ENCODE results near the gene ACTN1. TPM values are rescaled to one million over a fixed set of nuclear protein-coding genes. Genes with fewer than 3 reads are reported as not detected.

Gene ACTN1
- total and polyA plus RNA-seq, 10 of the 15 experiments (the other 5 are each of a cell fraction or from before 2014, with no cell fraction given) = 0.14 to 39.4 (median 2.6) TPM

DNA sequence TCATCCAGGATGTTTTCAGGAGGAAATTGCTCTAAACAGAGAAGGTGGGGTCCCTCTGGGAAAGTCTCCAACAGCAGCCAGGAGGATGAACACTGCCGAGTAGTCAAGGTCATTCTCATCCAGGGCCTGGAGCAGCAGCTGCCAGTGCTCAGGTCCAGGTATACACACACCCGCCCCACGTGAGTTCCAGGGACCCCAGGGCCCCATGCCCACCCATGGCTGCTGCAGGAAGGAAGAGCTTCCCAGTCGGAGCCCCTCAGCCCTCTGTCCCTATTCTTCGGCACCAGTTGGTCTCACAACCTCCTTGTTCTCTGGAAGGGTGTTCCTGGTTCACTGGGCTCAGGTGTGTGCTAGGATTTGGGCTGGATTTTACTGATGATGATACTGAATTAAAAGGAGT is 72.7 kb downstream of the ACTN1 start:
- in situ Hi-C loops (cut with MboI) = no loop called here
- H3K27ac ChIP-seq (ENCODE audit: control insufficient read depth, insufficient read depth) = no peak overlapping the region
- H3K4me3 ChIP-seq = no peak overlapping the region
- 44% methylated on average over 5 of the region's 5 CpGs for WGBS (ENCODE audit: insufficient coverage, insufficient replicate concordance, low lambda C conversion rate, missing lambda C conversion rate)
- no peaks in the 10 kb centered on the region for H3K4me1 ChIP-seq (ENCODE audit: control insufficient read depth, insufficient read depth, low read length)
- H4K20me1 ChIP-seq (ENCODE audit: control insufficient read depth, insufficient read depth) = no peaks in the 10 kb centered on the region
- TF ChIP-seq POLR2AphosphoS2 (IDR thresholded peaks at IDR 0.05; ENCODE audit: low read depth, low read length) = no peak
- no peak for TF ChIP-seq GABPA (IDR thresholded peaks at IDR 0.05; ENCODE audit: low read depth)
- no peak for TF ChIP-seq TAF1 (IDR thresholded peaks at IDR 0.05; ENCODE audit: borderline replicate concordance, low read depth, low read length)
- no peak for TF ChIP-seq ZNF207 (IDR thresholded peaks at IDR 0.05; ENCODE audit: borderline replicate concordance)
- no peak for TF ChIP-seq ZNF274 (IDR thresholded peaks at IDR 0.05; ENCODE audit: insufficient read depth, insufficient read length)
- no peak for TF ChIP-seq YY1 (IDR thresholded peaks at IDR 0.05; ENCODE audit: low read depth, low read length)
- no peak for TF ChIP-seq RCOR1 (conservative IDR thresholded peaks at IDR 0.05; ENCODE audit: low read depth, low read length)
- no peak for TF ChIP-seq CHD2 (IDR thresholded peaks at IDR 0.05; ENCODE audit: borderline replicate concordance, low read depth, low read length)
- TF ChIP-seq, protein P1, sequence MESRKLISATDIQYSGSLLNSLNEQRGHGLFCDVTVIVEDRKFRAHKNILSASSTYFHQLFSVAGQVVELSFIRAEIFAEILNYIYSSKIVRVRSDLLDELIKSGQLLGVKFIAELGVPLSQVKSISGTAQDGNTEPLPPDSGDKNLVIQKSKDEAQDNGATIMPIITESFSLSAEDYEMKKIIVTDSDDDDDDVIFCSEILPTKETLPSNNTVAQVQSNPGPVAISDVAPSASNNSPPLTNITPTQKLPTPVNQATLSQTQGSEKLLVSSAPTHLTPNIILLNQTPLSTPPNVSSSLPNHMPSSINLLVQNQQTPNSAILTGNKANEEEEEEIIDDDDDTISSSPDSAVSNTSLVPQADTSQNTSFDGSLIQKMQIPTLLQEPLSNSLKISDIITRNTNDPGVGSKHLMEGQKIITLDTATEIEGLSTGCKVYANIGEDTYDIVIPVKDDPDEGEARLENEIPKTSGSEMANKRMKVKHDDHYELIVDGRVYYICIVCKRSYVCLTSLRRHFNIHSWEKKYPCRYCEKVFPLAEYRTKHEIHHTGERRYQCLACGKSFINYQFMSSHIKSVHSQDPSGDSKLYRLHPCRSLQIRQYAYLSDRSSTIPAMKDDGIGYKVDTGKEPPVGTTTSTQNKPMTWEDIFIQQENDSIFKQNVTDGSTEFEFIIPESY (IDR thresholded peaks at IDR 0.05) = no peak
- TF ChIP-seq PAX8 (IDR thresholded peaks at IDR 0.05) = no peak
- peaks cover 0 to 9% of the 10 kb centered on the region in 2 experiments; a peak in 2 of 4 replicates for H3K36me3 ChIP-seq (ENCODE audit: control insufficient read depth in 2 of 2, insufficient read depth in 2 of 2, low read length in 1 of 2)
- ATAC-seq (no peak), DNase-seq (ENCODE audit: low read depth, low spot score) (no peak), FAIRE-seq (no peak)
- no TSS peak for BruUV-seq (replicated peaks)
- no peak overlapping the region for H2AFZ ChIP-seq (ENCODE audit: control insufficient read depth, low read depth, low read length)
- H3K27me3 ChIP-seq (replicated peaks in 1 of 2; ENCODE audit: control insufficient read depth in 2 of 2, insufficient read depth in 2 of 2, low read length in 1 of 2) = no peaks in the 10 kb centered on the region
- POLR2A ChIA-PET = no interaction called here
- CTCF ChIA-PET = no interaction called here
- H3K9ac ChIP-seq (ENCODE audit: control insufficient read depth, insufficient read depth, low read length) = no peak overlapping the region
- intact Hi-C loops (cut with micrococcal nuclease; ENCODE audit: unreplicated experiment) = no loop called here
- no peaks in the 10 kb centered on the region for H3K79me2 ChIP-seq (ENCODE audit: control insufficient read depth, insufficient read depth, low read length)
- SMC1A ChIA-PET (ENCODE audit: uncharacterized antibody, unreplicated experiment) = no interaction called here
- no peaks in the 10 kb centered on the region for H3K9me3 ChIP-seq (replicated peaks; ENCODE audit: control insufficient read depth, insufficient read depth, low read length)
- RAD21 ChIA-PET (ENCODE audit: unreplicated experiment) = no interaction called here
- H3K4me2 ChIP-seq (ENCODE audit: control insufficient read depth, insufficient read depth) = no peak overlapping the region

All from GM12878 (cell line).